Mesodermal cell (in vitro differentiated cells): ENCODE measurements around the gene KDR.

Experiments
- H3K27ac ChIP-seq: 2 replicates; pipeline ENCODE4 v1.7.0; 2013; ENCODE audit warnings: mild to moderate bottlenecking, low read depth, low read length, moderate library complexity; ENCODE audit not compliant: severe bottlenecking
- H3K36me3 ChIP-seq: 2 replicates; pipeline ENCODE4 v1.7.1; 2013; ENCODE audit warnings: mild to moderate bottlenecking, low read length, moderate library complexity; ENCODE audit not compliant: control insufficient read depth, insufficient read depth
- H3K4me1 ChIP-seq: one replicate; pipeline ENCODE4 v1.7.1; 2013; ENCODE audit warnings: mild to moderate bottlenecking, low read length; ENCODE audit not compliant: insufficient read depth, control insufficient read depth, poor library complexity, severe bottlenecking
- H3K4me3 ChIP-seq: 2 replicates; pipeline ENCODE4 v1.7.0; 2013; ENCODE audit warnings: low read length, control low read depth, mild to moderate bottlenecking; ENCODE audit not compliant: insufficient read depth, poor library complexity, severe bottlenecking; ENCODE audit errors: extremely low read depth
- H3K9me3 ChIP-seq: 2 replicates; pipeline ENCODE4 v1.7.1; 2013; ENCODE audit warnings: mild to moderate bottlenecking, low read length, moderate library complexity; ENCODE audit not compliant: control insufficient read depth
- WGBS, 2 experiments: methylation state at CpG; one replicate each; pipeline ENCODE4 v1.1.5; 2013; ENCODE audit warnings: missing lambda C conversion rate in 2 of 2; ENCODE audit not compliant: insufficient coverage in 2 of 2; 5-methylcytosine and 5-hydroxymethylcytosine counted together

The KDR gene

GRCh38 chr4:55099816-55100215 lies 25.6 kb downstream of the KDR start:
- peak overlapping the region; percentile 17 for H3K27ac ChIP-seq
- H3K36me3 ChIP-seq, result peaks cover 95% of the 10 kb centered on the region
- H3K4me3 ChIP-seq, result no peak overlapping the region

GRCh38 chr4:55098456-55099204 lies 26.8 kb downstream of the KDR start:
- H3K4me3 ChIP-seq, result no peak overlapping the region
- peaks cover 6% of the 10 kb centered on the region for H3K4me1 ChIP-seq
- H3K36me3 ChIP-seq, result peaks cover 95% of the 10 kb centered on the region
- WGBS, 2 experiments, result 97 to 99% methylated on average over 7 to 8 of the region's 10 CpGs
- no peaks in the 10 kb centered on the region for H3K9me3 ChIP-seq
- no peak overlapping the region for H3K27ac ChIP-seq

More at GRCh38 chr4:55099816-55100215, 25.6 kb downstream of the KDR start:
- H3K9me3 ChIP-seq, result no peaks in the 10 kb centered on the region
- WGBS, 2 experiments, result 96 to 100% methylated on average over 3 to 4 of the region's 4 CpGs
- H3K4me1 ChIP-seq, result peaks cover 14% of the 10 kb centered on the region

- no peak overlapping the region for H3K27ac ChIP-seq
- WGBS, 2 experiments, result 100% methylated on average over 3 of the region's 4 CpGs; no CpG with 5 or more reads in 1 of the 2 experiments
- peaks cover 92% of the 10 kb centered on the region for H3K36me3 ChIP-seq
- no peaks in the 10 kb centered on the region for H3K9me3 ChIP-seq
- H3K4me3 ChIP-seq, result no peak overlapping the region
- no peaks in the 10 kb centered on the region for H3K4me1 ChIP-seq
Observed at GRCh38 chr4:55096619-55097018, 28.8 kb downstream of the KDR start.

- 80 to 100% methylated on average over 1 of the region's 3 CpGs for WGBS, 2 experiments
- Histone ChIP-seq H3K36me3 (peaks cover 94% of the 10 kb centered on the region), H3K4me3 (no peak overlapping the region), H3K4me1 (no peaks in the 10 kb centered on the region), H3K9me3 (no peaks in the 10 kb centered on the region), H3K27ac (no peak overlapping the region)
Observed at GRCh38 chr4:55096045-55096444, 29.4 kb downstream of the KDR start.

- Histone ChIP-seq H3K9me3 (no peaks in the 10 kb centered on the region), H3K36me3 (peaks cover 94% of the 10 kb centered on the region), H3K27ac (peak overlapping the region; percentile 6), H3K4me3 (no peak overlapping the region), H3K4me1 (peaks cover 6% of the 10 kb centered on the region)
- 90 to 94% methylated on average over 2 of the region's 2 CpGs for WGBS, 2 experiments
Observed at GRCh38 chr4:55092504-55092903, 32.9 kb downstream of the KDR start.

GRCh38 chr4:55089916-55090315 lies 35.5 kb downstream of the KDR start:
- WGBS, 2 experiments, result 96 to 97% methylated on average over 6 of the region's 6 CpGs

GRCh38 chr4:55087913-55088260 lies 37.5 kb downstream of the KDR start:
- Histone ChIP-seq H3K36me3 (peaks cover 98% of the 10 kb centered on the region), H3K4me3 (no peak overlapping the region), H3K27ac (peak overlapping the region; percentile 50), H3K9me3 (no peaks in the 10 kb centered on the region), H3K4me1 (peaks cover 7% of the 10 kb centered on the region)
- WGBS, 2 experiments, result 60% methylated on average over 1 of the region's 1 CpG; no CpG with 5 or more reads in 1 of the 2 experiments

More at GRCh38 chr4:55089916-55090315, 35.5 kb downstream of the KDR start:
- Histone ChIP-seq H3K9me3 (no peaks in the 10 kb centered on the region), H3K4me3 (no peak overlapping the region), H3K4me1 (peaks cover 7% of the 10 kb centered on the region), H3K27ac (no peak overlapping the region), H3K36me3 (peaks cover 95% of the 10 kb centered on the region)

- WGBS, 2 experiments, result 86 to 100% methylated on average over 3 to 4 of the region's 8 CpGs
- H3K9me3 ChIP-seq, result no peaks in the 10 kb centered on the region
- no peak overlapping the region for H3K4me3 ChIP-seq
- H3K27ac ChIP-seq, result peak overlapping the region; percentile 50
- peaks cover 7% of the 10 kb centered on the region for H3K4me1 ChIP-seq
- peaks cover 96% of the 10 kb centered on the region for H3K36me3 ChIP-seq
Observed at GRCh38 chr4:55087009-55087912, 38.1 kb downstream of the KDR start.

- Histone ChIP-seq H3K27ac (no peak overlapping the region), H3K9me3 (no peaks in the 10 kb centered on the region), H3K36me3 (peaks cover 96% of the 10 kb centered on the region), H3K4me3 (no peak overlapping the region), H3K4me1 (peaks cover 7% of the 10 kb centered on the region)
- WGBS, 2 experiments, result 93 to 100% methylated on average over 5 of the region's 6 CpGs
Observed at GRCh38 chr4:55086578-55086977, 38.8 kb downstream of the KDR start.

- Histone ChIP-seq H3K36me3 (peaks cover 94% of the 10 kb centered on the region), H3K27ac (peak overlapping the region; percentile 24), H3K9me3 (no peaks in the 10 kb centered on the region), H3K4me1 (peaks cover 16% of the 10 kb centered on the region), H3K4me3 (no peak overlapping the region)
- 93 to 100% methylated on average over 3 of the region's 4 CpGs for WGBS, 2 experiments
Observed at GRCh38 chr4:55083735-55084134, 41.7 kb downstream of the KDR start.
